GM23338 (cell line): Measurements from ENCODE around the gene TAF8.

Experiments
- CREB1 ChIP-seq: fragments of 250-450 bp; sonication (Bioruptor Pico); IDR thresholded peaks from 2 replicates; pipeline ENCODE4 v1.5.0; 2020; ENCODE audit warnings: low read depth, mild to moderate bottlenecking, moderate library complexity
- CTCF ChIP-seq, 2 experiments: fragments of 200-600 bp in 1 of 2; sonication (generic) in 1 of 2; conservative IDR thresholded peaks; 2 replicates each; pipeline versions ENCODE4 v1.5.1 to v1.6.1; 2016 to 2017; ENCODE audit warnings: antibody characterized with exemption in 2 of 2, low read depth in 2 of 2, mild to moderate bottlenecking in 2 of 2, moderate library complexity in 1 of 2
- ETS1 ChIP-seq: IDR thresholded peaks from 2 replicates; pipeline ENCODE4 v1.6.1; 2016; ENCODE audit warnings: antibody characterized with exemption
- EZH2 ChIP-seq: fragments of 200-600 bp; sonication (generic); IDR thresholded peaks from one replicate; pipeline ENCODE4 v1.8.0; 2017; ENCODE audit warnings: antibody characterized with exemption, mild to moderate bottlenecking, low read depth; ENCODE audit not compliant: unreplicated experiment
- EZH2phosphoT487 ChIP-seq: fragments of 200-600 bp; sonication (generic); IDR thresholded peaks from one replicate; pipeline ENCODE4 v1.8.1; 2018; ENCODE audit warnings: antibody characterized with exemption; ENCODE audit not compliant: unreplicated experiment
- JUNB ChIP-seq: IDR thresholded peaks from one replicate; pipeline ENCODE4 v1.6.1; 2016; ENCODE audit warnings: antibody characterized with exemption; ENCODE audit not compliant: unreplicated experiment
- NANOG ChIP-seq: IDR thresholded peaks from 2 replicates; pipeline ENCODE4 v1.6.1; 2016; ENCODE audit warnings: antibody characterized with exemption, borderline replicate concordance
- POLR2AphosphoS5 ChIP-seq: IDR thresholded peaks from 2 replicates; pipeline ENCODE4 v1.6.1; 2016; ENCODE audit warnings: antibody characterized with exemption, low read depth
- REST ChIP-seq: IDR thresholded peaks from one replicate; pipeline ENCODE4 v1.6.1; 2018; ENCODE audit warnings: antibody characterized with exemption; ENCODE audit not compliant: unreplicated experiment
- STAT1 ChIP-seq: IDR thresholded peaks from one replicate; pipeline ENCODE4 v1.6.1; 2016; ENCODE audit warnings: antibody characterized with exemption; ENCODE audit not compliant: unreplicated experiment
- ZNF114 ChIP-seq: fragments of 250-450 bp; sonication (Bioruptor Pico); IDR thresholded peaks from 2 replicates; pipeline ENCODE4 v1.5.0; 2020; ENCODE audit warnings: mild to moderate bottlenecking, moderate library complexity
- ZNF331 ChIP-seq: fragments of 250-450 bp; sonication (Bioruptor Pico); IDR thresholded peaks from 2 replicates; pipeline ENCODE4 v1.5.0; 2020; ENCODE audit warnings: low read depth, mild to moderate bottlenecking, moderate library complexity
- ZNF462 ChIP-seq: fragments of 250-450 bp; sonication (Bioruptor Pico); IDR thresholded peaks from 2 replicates; pipeline ENCODE4 v1.5.0; 2020; ENCODE audit warnings: mild to moderate bottlenecking, moderate library complexity

- TF ChIP-seq REST (no peak), POLR2AphosphoS5 (no peak), CTCF (conservative IDR thresholded peaks at IDR 0.05; ENCODE audit: low read depth in 2 of 2) (no peak), EZH2phosphoT487 (no peak), STAT1 (no peak), CREB1 (CRISPR knock-in tag) (no peak), ZNF462 (CRISPR knock-in tag) (no peak), EZH2 (no peak), ZNF331 (no peak), NANOG (no peak), JUNB (no peak), ETS1 (no peak), ZNF114 (CRISPR knock-in tag) (no peak)
These were observed 84.8 kb downstream of the TAF8 start for GRCh38 chr6:42135161-42135560.
